Stimulated activated CD4-positive, alpha-beta T cell treated with anti-CD3 and anti-CD28 coated beads, Interleukin-12 subunit alpha, Interleukin-12 subunit beta, amount 100 ng/mL, for 48 hours (primary cell): ENCODE data around the gene EIF4E3.

Experiments used
- DNase-seq, 3 donors: peaks; one replicate each; pipeline ENCODE4 v3.0.0-alpha.2; 2020; ENCODE audit warnings: low read depth in 2 of 3, low spot score in 1 of 3

Gene EIF4E3

DNA sequence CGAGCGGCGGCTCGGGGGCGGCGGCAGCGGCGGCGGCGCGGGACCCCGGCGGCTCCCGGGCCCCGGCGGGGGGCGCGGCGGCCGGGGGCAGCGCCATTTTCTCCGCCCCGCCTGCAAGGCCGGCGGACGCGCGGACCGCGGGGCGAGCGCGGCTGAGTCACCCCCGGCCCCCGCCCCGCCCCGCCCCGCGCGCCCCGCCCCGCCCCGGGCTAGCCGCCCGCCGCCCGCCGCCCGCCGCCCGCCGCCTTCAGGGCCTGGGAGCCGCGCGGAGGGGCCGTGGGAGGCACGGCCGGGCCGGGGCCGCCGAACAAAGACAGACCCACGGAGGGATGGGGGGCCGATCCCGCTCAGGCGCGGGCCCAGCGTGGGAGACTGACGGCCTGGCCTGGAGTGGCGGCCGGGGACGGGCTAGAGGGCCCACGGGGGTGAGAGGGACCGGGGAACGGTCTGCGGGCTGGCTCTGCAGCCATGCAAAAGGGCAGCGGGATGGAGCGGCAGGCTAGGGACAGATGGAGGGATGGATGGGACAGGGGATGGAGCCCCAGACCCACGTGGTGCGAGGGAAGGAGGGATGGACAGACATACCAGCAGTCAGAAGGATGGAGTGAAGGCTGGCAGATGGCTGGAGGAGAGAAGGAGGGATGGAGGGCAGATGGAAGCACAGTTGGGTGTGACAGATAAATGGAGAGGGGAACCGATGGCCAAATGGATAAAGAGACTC, at the start of gene EIF4E3:
Gene EIF4E3, minus strand, starts transcription at position 132 of the 721 bp plus-strand sequence. Its CDS starts 35 bp downstream, at position 97.
- DNase-seq = no peak

DNA sequence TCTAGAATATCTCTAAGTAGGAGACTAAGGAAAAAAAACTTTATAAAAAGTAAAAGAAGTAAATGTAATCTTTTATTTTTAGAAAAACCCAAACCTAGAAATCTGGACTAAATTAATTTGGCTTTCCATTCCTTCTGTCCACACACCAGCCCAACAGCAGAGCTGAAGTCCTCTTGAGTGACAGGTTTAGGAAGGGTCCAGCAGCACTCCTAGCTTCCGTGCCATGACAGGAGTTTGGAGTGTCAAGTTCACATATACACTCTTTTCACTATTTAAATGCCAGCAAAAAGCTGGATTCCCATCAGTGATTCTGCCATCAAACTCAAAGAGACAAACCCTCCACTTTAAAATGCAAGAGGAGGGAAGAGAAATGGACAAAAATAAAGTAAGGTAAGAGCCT, 46.7 kb upstream of the EIF4E3 start:
- DNase-seq = no peak

DNA sequence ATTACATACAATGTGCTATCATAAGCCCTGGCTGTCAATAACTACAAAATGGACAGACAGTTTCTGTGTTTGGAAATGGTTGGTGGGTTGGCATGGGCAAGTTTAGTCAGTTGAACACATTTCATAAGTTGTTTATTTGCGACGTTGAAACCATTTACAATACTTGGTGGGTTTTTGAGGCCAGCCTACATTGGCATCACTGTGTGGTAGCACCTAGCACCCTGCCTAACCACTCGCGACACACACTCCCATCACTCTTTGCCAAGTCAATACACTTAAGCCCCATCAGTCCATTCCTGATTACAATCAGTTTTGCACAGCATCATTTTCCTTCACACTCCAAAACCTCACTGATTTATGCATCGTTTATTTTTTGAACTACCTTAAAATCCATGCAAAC, 45.9 kb upstream of the EIF4E3 start:
- no peak for DNase-seq

DNA sequence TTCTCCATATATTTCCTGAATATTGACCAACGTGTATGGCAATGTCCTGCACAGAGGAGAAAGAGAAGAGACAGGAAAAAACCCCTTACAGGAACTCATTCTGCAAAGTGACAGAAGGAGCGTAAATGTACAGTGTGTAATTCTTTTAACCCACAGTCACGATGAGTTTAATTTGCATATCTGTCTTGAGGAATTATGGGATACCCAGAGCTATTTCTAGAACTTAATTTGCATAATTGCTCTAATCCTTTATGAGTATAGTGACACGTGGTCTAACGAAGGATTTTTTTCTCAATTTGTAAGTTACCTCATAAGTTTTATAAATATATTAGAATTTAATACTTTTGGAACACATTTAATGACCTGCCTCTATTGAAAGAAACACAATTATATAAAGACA, 38.2 kb upstream of the EIF4E3 start:
- no peak for DNase-seq

DNA sequence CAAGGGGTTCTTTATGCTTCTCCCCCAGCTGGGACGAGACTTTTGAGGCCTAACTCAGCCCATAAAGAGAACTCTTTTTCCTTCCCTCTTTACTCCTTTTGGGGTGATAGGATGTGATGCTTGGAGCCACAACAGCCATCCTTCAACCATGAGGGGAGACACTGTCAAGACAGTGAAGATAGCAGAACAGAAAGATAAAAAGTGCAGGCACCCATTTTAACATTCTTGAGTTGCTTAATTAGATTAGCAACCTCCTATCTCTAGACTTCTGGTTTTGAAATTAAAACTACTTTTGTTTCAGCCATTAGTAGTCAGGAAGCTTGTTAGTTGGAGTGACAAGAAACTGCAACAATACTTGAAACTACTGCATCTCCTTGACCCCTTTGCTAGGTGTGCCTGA, 34.9 kb upstream of the EIF4E3 start:
- DNase-seq = no peak

DNA sequence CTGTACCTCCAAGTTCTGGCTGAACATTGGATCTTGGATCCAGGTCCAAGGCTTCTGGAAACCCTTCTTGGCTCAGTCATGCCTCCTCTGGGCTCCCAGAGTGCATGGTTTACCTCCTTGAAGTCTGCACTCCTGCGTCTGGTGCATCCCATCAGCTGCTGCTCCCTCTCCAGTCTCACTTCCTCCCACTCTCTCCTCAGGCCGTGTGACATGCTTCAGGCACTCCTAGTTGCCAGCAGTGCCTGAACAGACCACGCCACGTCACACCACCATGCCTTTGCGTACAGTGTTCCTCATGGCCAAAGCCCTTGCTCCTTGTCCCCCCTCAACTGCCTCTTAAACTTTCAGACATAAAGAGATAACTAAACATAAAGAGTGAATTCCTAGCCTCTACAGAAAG, 34.2 kb upstream of the EIF4E3 start:
- DNase-seq = no peak

DNA sequence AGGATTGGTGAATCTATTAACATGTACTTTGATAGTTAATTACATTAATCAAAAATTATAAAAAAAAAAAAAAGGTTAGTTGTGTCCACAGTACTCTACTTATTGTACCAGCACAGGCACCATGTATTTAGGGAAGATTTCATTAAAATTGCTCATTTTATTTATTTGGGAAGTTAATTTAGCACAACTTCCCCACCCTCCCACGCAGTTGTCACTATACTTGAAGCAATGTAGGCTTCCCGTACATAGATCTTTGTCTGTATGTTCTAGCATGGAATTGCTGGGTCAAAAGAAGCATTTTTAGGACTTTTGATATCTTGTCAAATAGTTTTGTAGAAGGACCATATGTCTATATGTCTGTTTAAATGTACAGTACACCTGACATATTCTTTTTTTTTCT, 32.9 kb upstream of the EIF4E3 start:
- no peak for DNase-seq

DNA sequence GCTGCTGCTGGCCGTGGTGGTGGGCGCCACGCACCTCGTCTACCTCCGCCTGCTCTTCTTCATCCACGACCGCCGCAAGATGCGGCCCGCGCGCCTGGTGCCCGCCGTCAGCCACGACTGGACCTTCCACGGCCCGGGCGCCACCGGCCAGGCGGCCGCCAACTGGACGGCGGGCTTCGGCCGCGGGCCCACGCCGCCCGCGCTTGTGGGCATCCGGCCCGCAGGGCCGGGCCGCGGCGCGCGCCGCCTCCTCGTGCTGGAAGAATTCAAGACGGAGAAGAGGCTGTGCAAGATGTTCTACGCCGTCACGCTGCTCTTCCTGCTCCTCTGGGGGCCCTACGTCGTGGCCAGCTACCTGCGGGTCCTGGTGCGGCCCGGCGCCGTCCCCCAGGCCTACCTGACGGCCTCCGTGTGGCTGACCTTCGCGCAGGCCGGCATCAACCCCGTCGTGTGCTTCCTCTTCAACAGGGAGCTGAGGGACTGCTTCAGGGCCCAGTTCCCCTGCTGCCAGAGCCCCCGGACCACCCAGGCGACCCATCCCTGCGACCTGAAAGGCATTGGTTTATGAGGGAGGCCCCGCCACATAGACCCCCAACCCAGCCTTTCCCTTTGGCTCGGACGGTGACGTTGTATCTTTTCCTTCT, 29.5 kb upstream of the EIF4E3 start:
- no peak for DNase-seq

DNA sequence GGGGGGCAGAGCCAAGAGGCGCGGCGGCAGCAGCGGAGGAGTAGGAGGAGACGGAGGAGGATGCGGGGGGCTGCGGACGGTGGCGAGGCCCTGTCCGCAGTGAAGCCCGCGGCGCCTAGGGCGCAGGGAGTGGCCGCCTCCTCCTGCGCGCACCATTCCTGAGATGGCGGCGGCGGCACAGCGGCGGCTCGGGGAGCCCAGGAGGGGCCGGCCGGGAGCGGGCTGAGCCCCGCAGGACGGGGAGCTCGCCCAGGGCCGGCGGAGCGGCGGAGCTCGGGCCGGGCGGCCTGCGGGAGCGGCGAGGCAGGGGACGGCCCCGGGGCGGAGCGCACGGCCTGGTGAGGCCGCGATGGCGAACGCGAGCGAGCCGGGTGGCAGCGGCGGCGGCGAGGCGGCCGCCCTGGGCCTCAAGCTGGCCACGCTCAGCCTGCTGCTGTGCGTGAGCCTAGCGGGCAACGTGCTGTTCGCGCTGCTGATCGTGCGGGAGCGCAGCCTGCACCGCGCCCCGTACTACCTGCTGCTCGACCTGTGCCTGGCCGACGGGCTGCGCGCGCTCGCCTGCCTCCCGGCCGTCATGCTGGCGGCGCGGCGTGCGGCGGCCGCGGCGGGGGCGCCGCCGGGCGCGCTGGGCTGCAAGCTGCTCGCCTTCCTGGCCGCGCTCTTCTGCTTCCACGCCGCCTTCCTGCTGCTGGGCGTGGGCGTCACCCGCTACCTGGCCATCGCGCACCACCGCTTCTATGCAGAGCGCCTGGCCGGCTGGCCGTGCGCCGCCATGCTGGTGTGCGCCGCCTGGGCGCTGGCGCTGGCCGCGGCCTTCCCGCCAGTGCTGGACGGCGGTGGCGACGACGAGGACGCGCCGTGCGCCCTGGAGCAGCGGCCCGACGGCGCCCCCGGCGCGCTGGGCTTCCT, 28.8 kb upstream of the EIF4E3 start, which contains the start of gene GPR27:
Gene GPR27, plus strand, starts transcription at position 155 of the 909 bp plus-strand sequence. Its CDS starts 195 bp downstream, at position 350.
- peak in 1 of 3 donors; percentile 16 for DNase-seq

DNA sequence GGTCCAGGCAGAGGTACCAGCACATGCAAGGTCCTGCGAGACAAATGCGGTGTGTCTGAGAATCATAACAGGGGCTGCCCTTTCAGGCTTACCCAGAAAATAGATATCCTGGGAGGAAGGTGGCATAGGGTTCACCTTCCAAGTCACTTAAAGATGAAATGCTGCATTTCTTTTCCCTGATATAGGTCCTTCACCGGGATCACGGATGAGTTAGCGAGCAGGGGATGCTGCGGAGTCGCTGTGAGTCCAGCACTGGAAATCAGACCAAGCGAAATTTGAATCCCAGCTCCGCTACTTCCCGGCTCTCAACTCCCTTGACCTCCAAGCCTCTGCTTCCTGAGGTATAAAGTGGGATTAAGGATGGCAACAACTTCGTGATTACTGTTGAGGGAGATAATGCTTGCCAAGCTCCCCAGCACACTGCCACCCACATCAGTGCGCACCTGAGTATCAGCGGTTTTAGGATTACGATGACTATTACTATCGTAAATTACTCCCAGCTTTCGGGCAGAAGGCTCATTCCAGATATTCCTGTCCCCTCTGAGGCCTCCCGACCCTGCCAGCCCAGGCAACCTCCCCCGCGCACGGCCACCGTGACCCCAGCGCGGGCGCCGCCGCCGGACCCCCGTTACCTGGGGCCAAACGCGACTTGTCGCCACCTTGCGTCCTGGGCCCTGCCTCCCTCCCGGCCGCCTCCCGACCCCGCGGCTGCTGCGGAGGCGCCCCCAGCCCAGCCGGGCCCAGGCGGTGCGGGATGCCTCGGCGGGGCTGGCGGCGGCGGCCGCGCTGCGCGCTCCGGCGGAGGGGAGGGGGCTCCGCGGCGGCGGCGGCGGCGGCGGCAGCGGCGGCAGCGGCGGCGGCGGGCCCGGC, 27.9 kb upstream of the EIF4E3 start:
- DNase-seq = no peak

DNA sequence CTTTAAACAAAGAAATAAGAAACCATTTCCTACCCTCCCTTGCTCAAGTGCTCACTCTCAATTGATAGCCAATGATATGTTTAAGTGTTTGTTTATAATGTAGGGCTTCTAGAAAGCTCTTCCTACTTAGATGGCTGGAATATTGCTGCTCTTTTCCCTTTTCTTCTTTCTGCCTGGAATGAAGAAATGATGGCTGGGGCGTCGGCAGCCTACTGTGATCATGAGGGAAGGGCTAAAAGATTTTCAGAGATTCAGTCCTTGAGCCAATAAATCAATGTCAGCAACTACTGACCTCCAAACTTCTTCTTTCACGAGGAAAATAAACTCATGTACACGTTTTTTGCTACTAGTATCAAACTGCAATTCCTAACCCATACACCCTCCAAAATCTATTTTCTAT, 26.4 kb upstream of the EIF4E3 start:
- no peak for DNase-seq

DNA sequence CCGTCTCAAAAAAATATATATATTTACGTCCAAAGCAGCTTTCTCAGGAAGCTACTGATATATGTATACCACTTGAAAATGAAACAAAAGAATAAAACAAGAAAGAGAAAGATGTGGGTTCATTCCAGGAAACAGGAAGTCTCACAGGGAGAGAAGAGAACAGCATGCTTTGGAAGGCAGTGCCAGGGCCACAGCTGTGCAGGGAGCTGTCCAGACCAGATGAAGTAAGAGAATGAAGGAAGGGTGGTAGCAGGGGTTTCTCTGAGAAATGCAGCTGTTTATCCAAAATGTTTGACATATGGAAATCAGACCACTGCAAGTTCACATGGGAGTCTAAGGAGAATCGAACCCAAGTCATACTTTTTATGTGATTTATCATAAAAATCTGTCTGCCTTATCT, 19.5 kb upstream of the EIF4E3 start:
- DNase-seq = no peak

DNA sequence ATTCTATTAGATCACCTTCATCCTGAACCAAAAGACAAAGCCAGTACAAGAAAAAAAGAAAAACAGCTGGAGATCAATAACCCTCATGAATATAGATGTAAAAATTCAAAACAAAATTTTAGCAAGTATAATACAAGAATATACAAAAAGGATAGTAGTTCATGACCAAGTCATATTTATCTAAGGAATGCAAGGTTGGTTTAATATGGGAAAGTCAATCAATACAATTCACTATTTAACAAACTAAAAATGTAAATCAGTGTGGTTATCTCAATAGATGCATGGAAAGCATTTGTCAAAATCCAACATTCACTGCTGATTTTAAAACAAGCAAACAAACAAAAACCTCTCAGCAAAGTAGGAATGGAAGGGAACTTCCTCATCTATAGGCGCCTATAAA, 17.4 kb upstream of the EIF4E3 start:
- no peak for DNase-seq

DNA sequence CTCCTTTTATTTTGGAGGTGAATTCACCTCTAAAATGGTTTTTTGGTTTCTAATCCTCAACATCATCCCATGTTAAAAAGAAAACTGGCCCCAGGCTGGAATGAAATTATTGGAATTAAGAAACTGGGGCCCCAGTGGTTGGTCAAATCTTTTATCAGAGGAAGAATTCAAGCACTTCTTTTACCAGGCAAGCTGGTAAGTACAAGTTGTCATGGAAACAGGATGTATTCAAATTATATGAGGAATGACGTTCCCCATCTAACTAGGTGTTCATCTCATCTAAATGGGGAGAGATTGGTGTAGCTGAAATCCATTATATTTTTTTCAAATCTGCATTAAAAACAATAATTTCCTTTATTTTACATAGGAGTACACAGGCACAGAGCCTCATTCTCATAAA, 9.7 kb upstream of the EIF4E3 start:
- DNase-seq = no peak

DNA sequence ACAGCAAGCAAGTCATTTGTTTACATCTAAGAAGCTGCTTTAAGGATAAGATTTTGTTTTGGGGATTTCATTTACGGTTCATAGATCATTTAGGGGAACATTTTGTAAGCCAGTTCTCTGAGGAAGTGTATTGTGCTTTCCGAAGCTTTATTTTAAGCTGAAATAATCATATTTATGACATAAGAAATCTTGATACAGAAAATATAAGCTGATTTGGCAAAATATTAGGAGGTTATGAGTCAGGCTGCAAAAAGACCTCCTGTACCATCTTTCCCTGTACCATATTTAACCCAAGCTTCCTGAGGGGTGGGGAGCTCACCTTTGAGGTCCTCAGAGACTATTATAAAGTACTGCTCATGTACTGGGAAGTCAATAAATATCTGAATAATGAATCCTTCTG, 8.1 kb upstream of the EIF4E3 start:
- no peak for DNase-seq

DNA sequence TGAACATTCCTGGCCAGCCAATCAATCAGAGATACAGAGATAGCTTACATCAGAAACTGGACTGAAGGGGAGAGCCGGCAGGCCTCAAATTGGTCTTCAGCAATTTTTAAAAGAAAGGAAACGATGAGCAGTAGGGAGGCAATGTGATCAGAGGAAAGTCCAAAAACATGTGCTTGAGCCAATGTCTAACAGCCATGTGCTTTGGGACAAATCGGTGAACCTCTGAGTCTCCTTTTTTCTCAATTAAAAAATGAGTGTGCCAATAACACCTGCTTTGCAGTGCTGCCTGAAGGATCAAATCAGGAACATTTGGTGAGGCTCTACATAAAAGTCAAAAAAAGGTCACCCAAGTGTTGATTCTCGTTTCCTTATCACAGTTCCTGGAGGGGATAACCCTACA, 7.4 kb upstream of the EIF4E3 start:
- DNase-seq = no peak

DNA sequence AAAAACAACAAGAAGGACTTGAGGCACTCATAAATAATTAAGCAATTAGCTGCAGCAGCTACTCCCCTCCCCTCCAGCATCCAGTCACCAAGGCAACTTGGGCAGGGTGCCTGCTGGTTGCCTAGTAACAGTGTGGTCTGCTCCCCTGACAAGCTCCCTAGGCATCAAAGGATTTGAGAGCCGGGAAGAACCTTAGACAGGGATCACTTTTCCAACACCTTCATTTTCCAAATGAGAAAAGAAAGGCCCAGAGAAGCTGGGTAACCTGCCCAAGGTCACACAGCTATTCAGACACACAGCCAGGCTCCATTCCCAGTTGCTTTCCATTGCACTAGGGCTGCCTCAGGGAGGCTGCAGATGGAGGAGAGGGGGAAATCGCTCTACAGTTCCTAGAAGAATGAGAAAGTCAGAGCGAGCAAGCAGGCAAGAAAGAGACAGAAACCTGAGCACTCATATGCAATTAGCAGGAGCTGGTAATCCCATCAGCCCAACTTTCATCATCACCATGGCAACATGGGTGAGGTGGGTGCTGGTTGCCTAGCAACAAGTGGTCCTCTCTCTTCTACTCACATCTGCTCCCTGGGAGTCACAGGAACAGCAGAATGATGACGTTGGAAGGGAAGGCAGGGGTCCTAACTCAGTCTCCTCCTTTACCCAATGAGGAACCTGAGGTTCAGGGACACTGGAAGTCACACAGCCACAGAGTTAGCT, 3.6 kb upstream of the EIF4E3 start:
- no peak for DNase-seq

DNA sequence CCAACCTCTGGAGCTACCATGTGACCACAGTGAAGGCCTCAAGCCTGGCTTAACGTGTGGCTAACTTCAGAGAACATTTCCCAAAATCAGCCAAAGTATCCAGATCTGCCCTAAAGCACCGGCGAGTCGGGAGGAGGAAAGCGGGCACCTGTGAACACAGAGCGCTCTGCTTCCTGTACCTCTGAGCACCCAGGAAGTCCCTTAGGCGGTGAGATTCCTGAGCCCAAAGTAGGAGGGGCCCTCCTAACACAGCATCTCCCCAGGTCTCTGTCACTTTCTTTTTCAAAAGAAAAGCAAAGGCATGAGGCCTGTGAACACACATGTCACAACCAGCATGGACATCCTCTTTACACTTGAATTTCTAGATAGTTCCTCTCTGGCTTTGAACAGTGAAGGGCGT, 944 bp upstream of the EIF4E3 start:
- no peak for DNase-seq

DNA sequence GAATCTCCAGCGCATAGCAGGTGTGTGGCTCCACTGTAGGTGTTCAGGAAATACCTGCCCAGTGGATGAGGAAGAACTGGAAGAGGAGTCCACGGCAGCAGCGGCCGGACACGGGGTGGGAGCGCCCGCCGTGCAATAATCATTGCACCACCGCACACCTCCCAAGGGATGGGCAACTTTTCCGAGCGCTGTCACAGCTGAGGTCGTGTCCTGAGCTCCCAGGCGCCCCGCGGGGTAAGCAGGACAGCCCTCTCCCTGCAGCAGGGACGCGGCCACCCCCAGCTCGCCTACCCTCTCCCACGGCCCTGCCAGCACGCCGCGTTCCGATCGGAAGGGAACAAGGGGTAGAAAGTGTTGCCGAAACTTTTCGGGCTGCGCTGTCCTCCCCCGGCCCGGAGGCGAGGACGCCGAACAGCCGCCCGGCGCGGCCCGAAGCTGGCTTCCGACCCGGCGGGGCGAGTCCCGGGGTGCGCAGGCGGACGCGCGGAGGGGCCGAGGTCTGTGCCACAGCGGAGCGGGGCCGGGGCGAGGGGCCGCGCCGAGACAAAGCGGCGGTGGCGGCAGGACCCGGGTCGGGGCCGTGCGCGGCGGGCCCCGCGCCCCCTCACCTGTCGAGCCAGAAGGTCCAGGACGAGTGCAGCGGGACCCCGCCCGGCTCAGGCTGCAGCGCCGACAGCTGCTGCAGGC, 475 bp downstream of the EIF4E3 start:
- DNase-seq = no peak

DNA sequence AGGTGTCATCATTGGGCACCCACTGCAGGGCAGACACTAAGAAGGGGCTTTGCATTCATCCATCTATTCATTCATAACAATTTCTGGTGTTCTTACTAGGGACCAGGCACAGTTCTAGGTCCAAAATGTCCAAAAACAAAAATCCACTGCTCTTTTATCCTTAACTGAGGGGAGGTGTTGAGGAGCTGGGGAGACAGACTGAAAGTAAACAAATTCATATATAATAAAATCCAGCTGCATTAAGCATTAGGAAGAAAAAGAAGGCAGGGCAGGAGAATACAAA, 1.1 kb downstream of the EIF4E3 start:
- DNase-seq = no peak
